Upper lobe of left lung (tissue), 6 donors: ENCODE results near the gene ADGRV1. TPM values are rescaled to one million over a fixed set of nuclear protein-coding genes. Genes with fewer than 3 reads are reported as not detected.

Experiments
- ATAC-seq, 2 donors: fragments of 200-7000 bp; cut with Tn5 transposase; one replicate each; pipeline ENCODE4 v1.9.1; 2022; ENCODE audit warnings: mild to moderate bottlenecking in 2 of 2, moderate library complexity in 2 of 2; ENCODE audit not compliant: low FRiP score in 2 of 2
- DNase-seq, 2 donors: peaks; one replicate each; pipeline ENCODE4 v3.0.0-alpha.2; 2019 to 2020
- H3K27ac ChIP-seq, 4 donors: fragments of 200-600 bp; sonication (generic); one replicate each; pipeline ENCODE4 v1.5.1; 2016 to 2019
- H3K27me3 ChIP-seq, 4 donors: fragments of 200-600 bp; sonication (generic); one replicate each; pipeline ENCODE4 v1.5.1; 2017 to 2019
- H3K36me3 ChIP-seq, 4 donors: fragments of 200-600 bp; sonication (generic); one replicate each; pipeline ENCODE4 v1.5.1; 2016 to 2019
- H3K4me1 ChIP-seq, 4 donors: fragments of 200-600 bp; sonication (generic); one replicate each; pipeline ENCODE4 v1.5.1; 2018 to 2019
- H3K4me3 ChIP-seq, 4 donors: fragments of 200-600 bp; sonication (generic); one replicate each; pipeline ENCODE4 v1.5.1; 2017 to 2019; ENCODE audit warnings: mild to moderate bottlenecking in 2 of 4, moderate library complexity in 1 of 4
- H3K9me3 ChIP-seq, 4 donors: fragments of 200-600 bp; sonication (generic); one replicate each; pipeline ENCODE4 v1.5.1; 2018 to 2019
- EP300 ChIP-seq, 4 donors: sonication (generic); formaldehyde crosslinking; IDR thresholded peaks; one replicate each; pipeline ENCODE4 v1.5.1; 2017; ENCODE audit warnings: antibody characterized with exemption in 4 of 4, control low read depth in 2 of 4
- POLR2A ChIP-seq, 4 donors: fragments of 450-650 bp; IDR thresholded peaks; one replicate each; pipeline ENCODE4 v1.5.1; 2016 to 2017; ENCODE audit warnings: antibody characterized with exemption in 4 of 4, mild to moderate bottlenecking in 2 of 4
- POLR2AphosphoS5 ChIP-seq, 2 donors: sonication (generic); formaldehyde crosslinking; IDR thresholded peaks; one replicate each; pipeline ENCODE4 v1.5.1; 2017; ENCODE audit warnings: antibody characterized with exemption in 2 of 2
- WGBS, 2 donors: methylation state at CpG; one replicate each; pipeline ENCODE4 v1.1.5; 2017 to 2018; 5-methylcytosine and 5-hydroxymethylcytosine counted together
- total RNA-seq, 6 donors: library from RNA; depleted of rRNA in 4 of 6; stranded (reverse); fragments of >200 nt in 4 of 6; gene quantifications; one replicate each; pipeline versions ENCODE4 v1.1.0 to v1.2.1, GENCODE V29; 2016 to 2021
- TF ChIP-seq, protein P1 (sequence below), 6 experiments: fragments of 450-650 bp in 4 of 6; fragments of 200-600 bp in 2 of 6; sonication (generic) in 2 of 6; IDR thresholded peaks; one replicate each; pipeline ENCODE4 v1.5.1; 2016 to 2019; ENCODE audit warnings: antibody characterized with exemption in 6 of 6
- donor health status: DM: no; HTN: no; CAD: no; lungs with moderate emphysema.
- donor health status: DM: no; HTN: yes; CAD: no; lungs with severe emphysema.

ADGRV1 gene
- total RNA-seq, 6 donors from 2014 or later: 22.3 to 129 (median 60.4) TPM

DNA sequence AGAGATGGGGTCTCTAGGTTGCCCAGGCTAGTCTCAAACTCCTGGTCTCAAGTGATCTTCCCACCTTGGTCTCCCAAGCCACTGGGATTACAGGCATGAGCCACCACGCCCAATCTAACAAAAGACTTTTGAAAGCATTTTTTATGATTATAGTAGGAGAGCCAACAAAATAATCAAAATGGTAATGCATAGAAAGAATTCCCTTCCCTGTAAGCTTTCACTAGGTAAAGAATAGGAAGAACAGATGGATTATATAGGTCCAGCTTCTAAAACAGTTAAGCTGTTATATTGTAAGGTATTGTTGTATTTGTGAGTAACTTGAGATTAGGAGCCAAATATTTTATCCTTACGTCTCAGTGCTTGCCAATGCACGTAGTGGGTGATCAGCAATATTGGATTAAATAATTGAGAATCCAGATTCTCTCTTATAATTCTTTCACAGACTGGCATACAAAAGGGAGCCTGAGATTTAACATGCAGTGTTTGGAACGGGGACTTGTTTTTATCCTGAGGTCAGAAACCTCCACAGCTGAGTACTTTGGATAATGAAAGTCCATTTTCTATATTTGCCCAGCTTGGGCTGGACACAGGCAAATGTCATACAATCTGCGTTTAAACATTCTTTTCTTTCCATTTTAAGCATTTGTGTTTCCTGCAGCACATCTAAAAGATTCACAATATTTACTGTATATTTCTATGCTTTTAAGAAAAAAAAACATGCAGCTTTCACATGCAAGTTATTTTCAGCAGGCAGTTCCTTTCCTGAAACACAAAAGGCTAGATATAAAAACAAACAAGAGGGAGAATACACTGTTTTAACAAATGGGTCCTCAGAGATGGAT, 586.1 kb downstream of the ADGRV1 start:
- Histone ChIP-seq H3K9me3 (no peaks in the 10 kb centered on the region), H3K36me3 (no peaks in the 10 kb centered on the region), H3K4me1 (peaks cover 20 to 35% (median 25%) of the 10 kb centered on the region in 4 donors), H3K27ac (peak overlapping the region in 1 of 4 donors; percentile 30), H3K27me3 (no peaks in the 10 kb centered on the region), H3K4me3 (no peak overlapping the region)
- ATAC-seq (no peak), DNase-seq (no peak)
- 63 to 72% methylated on average over 5 of the region's 5 CpGs for WGBS, 2 donors
- TF ChIP-seq POLR2A (IDR thresholded peaks at IDR 0.05) (no peak), EP300 (IDR thresholded peaks at IDR 0.05) (no peak)

GRCh38 chr5:91145333-91145620, 586.7 kb downstream of the ADGRV1 start:
- Histone ChIP-seq H3K36me3 (no peaks in the 10 kb centered on the region), H3K9me3 (no peaks in the 10 kb centered on the region), H3K27ac (no peak overlapping the region), H3K27me3 (no peaks in the 10 kb centered on the region), H3K4me1 (peaks cover 15 to 36% (median 23%) of the 10 kb centered on the region in 4 donors), H3K4me3 (no peak overlapping the region)
- ATAC-seq (peak in 1 of 2 donors; percentile 50), DNase-seq (no peak)
- 23 to 34% methylated on average over 2 of the region's 2 CpGs for WGBS, 2 donors
- TF ChIP-seq POLR2AphosphoS5 (IDR thresholded peaks at IDR 0.05) (no peak), EP300 (IDR thresholded peaks at IDR 0.05) (no peak)

- ATAC-seq (peak in 1 of 2 donors; percentile 52), DNase-seq (peak in 1 of 2 donors; percentile 40)
- TF ChIP-seq POLR2A (IDR thresholded peaks at IDR 0.05): no peak
- TF ChIP-seq, protein P1, sequence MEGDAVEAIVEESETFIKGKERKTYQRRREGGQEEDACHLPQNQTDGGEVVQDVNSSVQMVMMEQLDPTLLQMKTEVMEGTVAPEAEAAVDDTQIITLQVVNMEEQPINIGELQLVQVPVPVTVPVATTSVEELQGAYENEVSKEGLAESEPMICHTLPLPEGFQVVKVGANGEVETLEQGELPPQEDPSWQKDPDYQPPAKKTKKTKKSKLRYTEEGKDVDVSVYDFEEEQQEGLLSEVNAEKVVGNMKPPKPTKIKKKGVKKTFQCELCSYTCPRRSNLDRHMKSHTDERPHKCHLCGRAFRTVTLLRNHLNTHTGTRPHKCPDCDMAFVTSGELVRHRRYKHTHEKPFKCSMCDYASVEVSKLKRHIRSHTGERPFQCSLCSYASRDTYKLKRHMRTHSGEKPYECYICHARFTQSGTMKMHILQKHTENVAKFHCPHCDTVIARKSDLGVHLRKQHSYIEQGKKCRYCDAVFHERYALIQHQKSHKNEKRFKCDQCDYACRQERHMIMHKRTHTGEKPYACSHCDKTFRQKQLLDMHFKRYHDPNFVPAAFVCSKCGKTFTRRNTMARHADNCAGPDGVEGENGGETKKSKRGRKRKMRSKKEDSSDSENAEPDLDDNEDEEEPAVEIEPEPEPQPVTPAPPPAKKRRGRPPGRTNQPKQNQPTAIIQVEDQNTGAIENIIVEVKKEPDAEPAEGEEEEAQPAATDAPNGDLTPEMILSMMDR (IDR thresholded peaks at IDR 0.05): no peak
- TF ChIP-seq EP300 (IDR thresholded peaks at IDR 0.05): peak in 1 of 4 donors; percentile 14
- peak in 1 of 2 donors; percentile 34 for TF ChIP-seq POLR2AphosphoS5 (IDR thresholded peaks at IDR 0.05)
- Histone ChIP-seq H3K9me3 (no peaks in the 10 kb centered on the region), H3K27me3 (no peaks in the 10 kb centered on the region), H3K4me3 (no peak overlapping the region), H3K27ac (peak overlapping the region in 1 of 4 donors; percentile 42), H3K36me3 (no peaks in the 10 kb centered on the region), H3K4me1 (peaks cover 22 to 43% (median 25%) of the 10 kb centered on the region in 4 donors)
- 45 to 47% methylated on average over 4 of the region's 4 CpGs for WGBS, 2 donors
Observed at GRCh38 chr5:91146230-91146629, 587.6 kb downstream of the ADGRV1 start.

GRCh38 chr5:91146905-91147600, 588.5 kb downstream of the ADGRV1 start:
- peak in 1 of 2 donors; percentile 78 for DNase-seq
- Histone ChIP-seq H3K27me3 (no peaks in the 10 kb centered on the region), H3K4me1 (peaks cover 28 to 45% (median 31%) of the 10 kb centered on the region in 4 donors), H3K27ac (peak overlapping the region in 1 of 4 donors; percentile 42), H3K9me3 (no peaks in the 10 kb centered on the region), H3K4me3 (no peak overlapping the region), H3K36me3 (no peaks in the 10 kb centered on the region)
- peak in 1 of 2 donors; percentile 43 for TF ChIP-seq POLR2AphosphoS5 (IDR thresholded peaks at IDR 0.05)
- no peak for TF ChIP-seq EP300 (IDR thresholded peaks at IDR 0.05)
- TF ChIP-seq, protein P1 (IDR thresholded peaks at IDR 0.05): no peak
- ATAC-seq: no peak
- WGBS, 2 donors: 78 to 83% methylated on average over 4 of the region's 4 CpGs

DNA sequence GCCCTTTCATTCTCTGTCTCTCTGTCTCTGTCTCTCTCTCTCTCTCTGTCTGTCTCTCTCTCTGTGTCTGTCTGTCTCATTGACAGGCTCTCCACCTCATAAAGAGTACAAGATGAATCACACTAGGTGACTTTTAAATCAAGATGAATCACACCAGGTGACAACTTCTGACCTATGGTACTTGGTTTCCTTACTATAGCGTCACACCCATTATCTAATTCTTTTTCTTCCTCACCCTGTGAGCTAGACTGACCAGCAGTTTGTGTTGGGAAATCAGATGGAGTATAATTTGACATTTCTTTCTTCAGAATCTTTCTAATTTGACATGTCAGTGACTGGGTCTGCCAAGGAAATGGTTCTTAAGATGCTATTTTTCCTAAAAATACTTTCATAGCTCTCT, 591.6 kb downstream of the ADGRV1 start:
- H3K4me3 ChIP-seq: no peak overlapping the region
- TF ChIP-seq EP300 (IDR thresholded peaks at IDR 0.05): no peak
- TF ChIP-seq POLR2A (IDR thresholded peaks at IDR 0.05): no peak
- TF ChIP-seq POLR2AphosphoS5 (IDR thresholded peaks at IDR 0.05): no peak
- TF ChIP-seq, protein P1 (IDR thresholded peaks at IDR 0.05): no peak
- no peak for DNase-seq
- H3K4me1 ChIP-seq: peaks cover 30 to 38% (median 33%) of the 10 kb centered on the region in 4 donors
- no peak for ATAC-seq
- no peaks in the 10 kb centered on the region for H3K27me3 ChIP-seq
- no peaks in the 10 kb centered on the region for H3K9me3 ChIP-seq
- 59 to 90% methylated on average over 1 of the region's 1 CpG for WGBS, 2 donors
- H3K27ac ChIP-seq: peak overlapping the region in 1 of 4 donors; percentile 0
- H3K36me3 ChIP-seq: no peaks in the 10 kb centered on the region
